GM23248 (cell line): ENCODE data around the gene RPUSD2. TPM values are rescaled to one million over a fixed set of nuclear protein-coding genes. Genes with fewer than 3 reads are reported as not detected.

ENCODE experiments used
- DNase-seq: peaks from one replicate; pipeline ENCODE4 v3.0.0-alpha.2; 2015
- H2AFZ ChIP-seq: fragments of 200-600 bp; sonication (generic); 2 replicates; pipeline ENCODE4 v1.6.1; 2016; ENCODE audit warnings: antibody characterized with exemption
- H3F3A ChIP-seq: fragments of 200-600 bp; sonication (generic); 2 replicates; pipeline ENCODE4 v1.6.1; 2016; ENCODE audit warnings: mild to moderate bottlenecking, antibody characterized with exemption, mixed run types; ENCODE audit not compliant: insufficient read depth
- H3K27ac ChIP-seq: fragments of 200-600 bp; sonication (generic); 2 replicates; pipeline ENCODE4 v1.5.1; 2016; ENCODE audit warnings: mild to moderate bottlenecking
- H3K27me3 ChIP-seq: fragments of 200-600 bp; sonication (generic); replicated peaks from 2 replicates; pipeline ENCODE4 v1.6.1; 2016; ENCODE audit warnings: mild to moderate bottlenecking; ENCODE audit not compliant: insufficient read depth
- H3K36me3 ChIP-seq: fragments of 200-600 bp; sonication (generic); 2 replicates; pipeline ENCODE4 v1.6.1; 2016; ENCODE audit warnings: low read depth, mild to moderate bottlenecking
- H3K4me1 ChIP-seq: fragments of 200-600 bp; sonication (generic); 2 replicates; pipeline ENCODE4 v1.6.1; 2016; ENCODE audit warnings: mild to moderate bottlenecking; ENCODE audit not compliant: insufficient read depth
- H3K4me2 ChIP-seq: fragments of 200-600 bp; sonication (generic); one replicate; pipeline ENCODE4 v1.6.1; 2016; ENCODE audit warnings: mild to moderate bottlenecking; ENCODE audit not compliant: unreplicated experiment
- H3K4me3 ChIP-seq: fragments of 200-600 bp; sonication (generic); 2 replicates; pipeline ENCODE4 v1.5.1; 2016; ENCODE audit warnings: mild to moderate bottlenecking
- H3K79me2 ChIP-seq: fragments of 200-600 bp; sonication (generic); 2 replicates; pipeline ENCODE4 v1.6.1; 2016; ENCODE audit warnings: mild to moderate bottlenecking; ENCODE audit not compliant: insufficient read depth
- H3K9ac ChIP-seq: fragments of 200-600 bp; sonication (generic); 2 replicates; pipeline ENCODE4 v1.6.1; 2016; ENCODE audit warnings: mild to moderate bottlenecking
- H3K9me2 ChIP-seq: fragments of 200-600 bp; sonication (generic); 2 replicates; pipeline ENCODE4 v1.6.1; 2016; ENCODE audit warnings: mixed run types, mild to moderate bottlenecking, moderate library complexity; ENCODE audit not compliant: insufficient read depth
- H3K9me3 ChIP-seq: fragments of 200-600 bp; sonication (generic); one replicate; pipeline ENCODE4 v1.6.1; 2017; ENCODE audit warnings: low read depth
- H4K20me1 ChIP-seq: fragments of 200-600 bp; sonication (generic); 2 replicates; pipeline ENCODE4 v1.6.0; 2016; ENCODE audit not compliant: insufficient read depth
- EZH2 ChIP-seq: fragments of 200-600 bp; sonication (generic); IDR thresholded peaks from 2 replicates; pipeline ENCODE4 v1.6.1; 2018; ENCODE audit warnings: antibody characterized with exemption, mild to moderate bottlenecking; ENCODE audit not compliant: insufficient read depth, poor library complexity, severe bottlenecking
- EZH2phosphoT487 ChIP-seq: fragments of 200-600 bp; sonication (generic); IDR thresholded peaks from 2 replicates; pipeline ENCODE4 v1.6.1; 2018; ENCODE audit warnings: antibody characterized with exemption, moderate library complexity, mild to moderate bottlenecking, low read depth; ENCODE audit not compliant: insufficient read depth
- WGBS, 2 experiments: methylation state at CpG; one replicate each; pipeline ENCODE4 v1.1.6; 2015 to 2017; ENCODE audit warnings: low lambda C conversion rate in 2 of 2, low coverage in 1 of 2; ENCODE audit errors: missing lambda C conversion rate in 2 of 2; 5-methylcytosine and 5-hydroxymethylcytosine counted together
- in situ Hi-C: fragments of 300-500 bp; cut with MboI; formaldehyde crosslinking; loops from 2 replicates; pipeline ENCODE4 v1.15.0; 2020
- polyA plus RNA-seq: library from polyadenylated mRNA; unstranded; fragments of >200 nt; fragmentation: Nextera tagmentation; extraction: Ambion mirVana; gene quantifications from 2 replicates; pipeline ENCODE4 v1.2.1, GENCODE V29; 2016
- total RNA-seq: library from RNA; depleted of rRNA; stranded (reverse); fragments of >200 nt; shearing (Covaris generic); gene quantifications from 2 replicates; pipeline ENCODE4 v1.2.3, GENCODE V29; 2014

The RPUSD2 gene
- total and polyA plus RNA-seq, 2 experiments from 2014 or later: 9.6 to 12.8 TPM

GRCh38 chr15:40533763-40534364 lies 35.2 kb upstream of the RPUSD2 start:
- Histone ChIP-seq H2AFZ (no peak overlapping the region), H3K4me1 (no peaks in the 10 kb centered on the region), H3K27me3 (no peaks in the 10 kb centered on the region), H3K9me3 (no peaks in the 10 kb centered on the region), H3K9me2 (no peaks in the 10 kb centered on the region), H3K27ac (no peak overlapping the region), H3K79me2 (no peaks in the 10 kb centered on the region), H3F3A (no peaks in the 10 kb centered on the region), H3K4me3 (no peak overlapping the region), H3K4me2 (no peak overlapping the region), H3K9ac (no peak overlapping the region), H3K36me3 (no peaks in the 10 kb centered on the region), H4K20me1 (no peaks in the 10 kb centered on the region)
- in situ Hi-C loops: no loop called here
- DNase-seq: no peak
- no peak for TF ChIP-seq EZH2phosphoT487
- TF ChIP-seq EZH2: no peak
- 84 to 86% methylated on average over 4 of the region's 4 CpGs for WGBS, 2 experiments

GRCh38 chr15:40534371-40534770 lies 34.7 kb upstream of the RPUSD2 start:
- no peaks in the 10 kb centered on the region for H3K36me3 ChIP-seq
- no peak overlapping the region for H2AFZ ChIP-seq
- DNase-seq: no peak
- in situ Hi-C loops: no loop called here
- H3F3A ChIP-seq: no peaks in the 10 kb centered on the region
- no peaks in the 10 kb centered on the region for H3K79me2 ChIP-seq
- no peak overlapping the region for H3K9ac ChIP-seq
- WGBS, 2 experiments: 72 to 73% methylated on average over 5 of the region's 5 CpGs
- TF ChIP-seq EZH2 (no peak), EZH2phosphoT487 (no peak)
- H3K27me3 ChIP-seq: no peaks in the 10 kb centered on the region
- no peak overlapping the region for H3K4me2 ChIP-seq
- H3K9me2 ChIP-seq: no peaks in the 10 kb centered on the region
- H3K27ac ChIP-seq: no peak overlapping the region
- H3K4me1 ChIP-seq: no peaks in the 10 kb centered on the region
- H3K4me3 ChIP-seq: no peak overlapping the region
- H4K20me1 ChIP-seq: no peaks in the 10 kb centered on the region
- no peaks in the 10 kb centered on the region for H3K9me3 ChIP-seq

- H3K4me2 ChIP-seq: no peak overlapping the region
- no peaks in the 10 kb centered on the region for H3K9me3 ChIP-seq
- WGBS, 2 experiments: 59 to 70% methylated on average over 5 of the region's 5 CpGs
- no peak overlapping the region for H3K4me3 ChIP-seq
- H3F3A ChIP-seq: no peaks in the 10 kb centered on the region
- H3K79me2 ChIP-seq: no peaks in the 10 kb centered on the region
- no peaks in the 10 kb centered on the region for H3K36me3 ChIP-seq
- no peak overlapping the region for H3K27ac ChIP-seq
- DNase-seq: peak; percentile 51
- TF ChIP-seq EZH2 (no peak), EZH2phosphoT487 (no peak)
- no peaks in the 10 kb centered on the region for H4K20me1 ChIP-seq
- no peaks in the 10 kb centered on the region for H3K4me1 ChIP-seq
- in situ Hi-C loops: no loop called here
- no peak overlapping the region for H3K9ac ChIP-seq
- H3K27me3 ChIP-seq: no peaks in the 10 kb centered on the region
- no peak overlapping the region for H2AFZ ChIP-seq
- no peaks in the 10 kb centered on the region for H3K9me2 ChIP-seq
These were observed 32.6 kb upstream of the RPUSD2 start for GRCh38 chr15:40536501-40536900.

- 85 to 86% methylated on average over 6 of the region's 6 CpGs for WGBS, 2 experiments
These were observed 30.1 kb upstream of the RPUSD2 start for GRCh38 chr15:40538976-40539375.

GRCh38 chr15:40543082-40543481 lies 26.0 kb upstream of the RPUSD2 start:
- 93 to 96% methylated on average over 3 of the region's 3 CpGs for WGBS, 2 experiments
- H3K9me2 ChIP-seq: no peaks in the 10 kb centered on the region

More at GRCh38 chr15:40538976-40539375, 30.1 kb upstream of the RPUSD2 start:
- Histone ChIP-seq H3K9ac (no peak overlapping the region), H3K4me3 (no peak overlapping the region), H3K4me1 (no peaks in the 10 kb centered on the region), H3K36me3 (no peaks in the 10 kb centered on the region), H3K27me3 (no peaks in the 10 kb centered on the region), H4K20me1 (no peaks in the 10 kb centered on the region), H3K4me2 (no peak overlapping the region), H3K27ac (no peak overlapping the region), H3K9me2 (no peaks in the 10 kb centered on the region), H3K79me2 (no peaks in the 10 kb centered on the region), H3F3A (no peaks in the 10 kb centered on the region), H3K9me3 (no peaks in the 10 kb centered on the region), H2AFZ (no peak overlapping the region)
- DNase-seq: no peak
- in situ Hi-C loops: no loop called here
- TF ChIP-seq EZH2phosphoT487 (no peak), EZH2 (no peak)

More at GRCh38 chr15:40543082-40543481, 26.0 kb upstream of the RPUSD2 start:
- in situ Hi-C loops: no loop called here
- H3K4me1 ChIP-seq: no peaks in the 10 kb centered on the region
- H3K9ac ChIP-seq: no peak overlapping the region
- no peaks in the 10 kb centered on the region for H3K36me3 ChIP-seq
- H3K27ac ChIP-seq: no peak overlapping the region
- no peak for TF ChIP-seq EZH2
- TF ChIP-seq EZH2phosphoT487: no peak
- H3K4me3 ChIP-seq: no peak overlapping the region
- H4K20me1 ChIP-seq: no peaks in the 10 kb centered on the region
- H3K9me3 ChIP-seq: no peaks in the 10 kb centered on the region
- H2AFZ ChIP-seq: no peak overlapping the region
- H3K4me2 ChIP-seq: no peak overlapping the region
- no peaks in the 10 kb centered on the region for H3K27me3 ChIP-seq
- no peaks in the 10 kb centered on the region for H3K79me2 ChIP-seq
- no peak for DNase-seq
- H3F3A ChIP-seq: no peaks in the 10 kb centered on the region
